ENCODE results near the gene KCNH6.

DNA sequence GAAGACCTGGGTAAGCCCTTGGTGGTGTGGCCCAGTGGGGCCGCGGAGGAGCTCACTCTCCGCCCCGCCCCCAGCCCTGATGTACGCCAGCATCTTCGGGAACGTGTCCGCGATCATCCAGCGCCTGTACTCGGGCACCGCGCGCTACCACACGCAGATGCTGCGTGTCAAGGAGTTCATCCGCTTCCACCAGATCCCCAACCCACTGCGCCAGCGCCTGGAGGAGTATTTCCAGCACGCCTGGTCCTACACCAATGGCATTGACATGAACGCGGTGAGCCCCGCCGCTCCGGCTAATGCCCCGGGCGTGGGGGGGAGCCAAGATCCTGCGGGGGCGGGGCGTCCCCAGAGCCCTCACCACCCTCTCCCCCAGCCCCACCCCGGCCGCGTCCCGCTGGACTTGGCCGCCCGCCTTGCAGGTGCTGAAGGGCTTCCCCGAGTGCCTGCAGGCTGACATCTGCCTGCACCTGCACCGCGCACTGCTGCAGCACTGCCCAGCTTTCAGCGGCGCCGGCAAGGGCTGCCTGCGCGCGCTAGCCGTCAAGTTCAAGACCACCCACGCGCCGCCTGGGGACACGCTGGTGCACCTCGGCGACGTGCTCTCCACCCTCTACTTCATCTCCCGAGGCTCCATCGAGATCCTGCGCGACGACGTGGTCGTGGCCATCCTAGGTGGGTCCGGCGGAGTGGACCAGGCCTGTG lies 15.0 kb downstream of the KCNH6 start:
- TF ChIP-seq EP300 (IDR thresholded peaks at IDR 0.05; ENCODE audit: borderline replicate concordance) (no peak), RAD21 (IDR thresholded peaks at IDR 0.05; ENCODE audit: low read depth) (no peak), TEAD4 (IDR thresholded peaks at IDR 0.05) (no peak), CEBPB (IDR thresholded peaks at IDR 0.05) (no peak), CREB1 (IDR thresholded peaks at IDR 0.05; ENCODE audit: low read depth) (no peak), ZBTB7A (IDR thresholded peaks at IDR 0.05; ENCODE audit: low read depth) (no peak), TCF12 (IDR thresholded peaks at IDR 0.05; ENCODE audit: low read depth) (no peak), EGR1 (IDR thresholded peaks at IDR 0.05) (no peak)
- TF ChIP-seq, protein P1, sequence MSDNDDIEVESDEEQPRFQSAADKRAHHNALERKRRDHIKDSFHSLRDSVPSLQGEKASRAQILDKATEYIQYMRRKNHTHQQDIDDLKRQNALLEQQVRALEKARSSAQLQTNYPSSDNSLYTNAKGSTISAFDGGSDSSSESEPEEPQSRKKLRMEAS (IDR thresholded peaks at IDR 0.05), result no peak
- TF ChIP-seq, protein P2, sequence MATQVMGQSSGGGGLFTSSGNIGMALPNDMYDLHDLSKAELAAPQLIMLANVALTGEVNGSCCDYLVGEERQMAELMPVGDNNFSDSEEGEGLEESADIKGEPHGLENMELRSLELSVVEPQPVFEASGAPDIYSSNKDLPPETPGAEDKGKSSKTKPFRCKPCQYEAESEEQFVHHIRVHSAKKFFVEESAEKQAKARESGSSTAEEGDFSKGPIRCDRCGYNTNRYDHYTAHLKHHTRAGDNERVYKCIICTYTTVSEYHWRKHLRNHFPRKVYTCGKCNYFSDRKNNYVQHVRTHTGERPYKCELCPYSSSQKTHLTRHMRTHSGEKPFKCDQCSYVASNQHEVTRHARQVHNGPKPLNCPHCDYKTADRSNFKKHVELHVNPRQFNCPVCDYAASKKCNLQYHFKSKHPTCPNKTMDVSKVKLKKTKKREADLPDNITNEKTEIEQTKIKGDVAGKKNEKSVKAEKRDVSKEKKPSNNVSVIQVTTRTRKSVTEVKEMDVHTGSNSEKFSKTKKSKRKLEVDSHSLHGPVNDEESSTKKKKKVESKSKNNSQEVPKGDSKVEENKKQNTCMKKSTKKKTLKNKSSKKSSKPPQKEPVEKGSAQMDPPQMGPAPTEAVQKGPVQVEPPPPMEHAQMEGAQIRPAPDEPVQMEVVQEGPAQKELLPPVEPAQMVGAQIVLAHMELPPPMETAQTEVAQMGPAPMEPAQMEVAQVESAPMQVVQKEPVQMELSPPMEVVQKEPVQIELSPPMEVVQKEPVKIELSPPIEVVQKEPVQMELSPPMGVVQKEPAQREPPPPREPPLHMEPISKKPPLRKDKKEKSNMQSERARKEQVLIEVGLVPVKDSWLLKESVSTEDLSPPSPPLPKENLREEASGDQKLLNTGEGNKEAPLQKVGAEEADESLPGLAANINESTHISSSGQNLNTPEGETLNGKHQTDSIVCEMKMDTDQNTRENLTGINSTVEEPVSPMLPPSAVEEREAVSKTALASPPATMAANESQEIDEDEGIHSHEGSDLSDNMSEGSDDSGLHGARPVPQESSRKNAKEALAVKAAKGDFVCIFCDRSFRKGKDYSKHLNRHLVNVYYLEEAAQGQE (IDR thresholded peaks at IDR 0.05; ENCODE audit: low read depth), result no peak
